PFSK-1 (cell line): ENCODE results near the gene SLC35F1.

Experiments
- FOXP2 ChIP-seq: optimal IDR thresholded peaks from 2 replicates; pipeline ENCODE3; 2011; ENCODE audit warnings: borderline replicate concordance, control low read depth, inconsistent platforms; ENCODE audit not compliant: insufficient read depth; ENCODE audit errors: extremely low read length, extremely low read depth
- POLR2AphosphoS5 ChIP-seq: IDR thresholded peaks from 2 replicates; pipeline ENCODE4 v1.6.1; 2012; ENCODE audit warnings: low read depth, mild to moderate bottlenecking, control low read depth, low read length, moderate library complexity
- SIN3A ChIP-seq: IDR thresholded peaks from 2 replicates; pipeline ENCODE4 v1.6.1; 2012; ENCODE audit warnings: mild to moderate bottlenecking, low read length, moderate library complexity, borderline replicate concordance; ENCODE audit not compliant: insufficient read depth
- TAF1 ChIP-seq: IDR thresholded peaks from 2 replicates; pipeline ENCODE4 v1.6.1; 2012; ENCODE audit warnings: low read length, control low read depth, borderline replicate concordance; ENCODE audit not compliant: insufficient read depth
- TF ChIP-seq, protein P1 (sequence below), 2 experiments: IDR thresholded peaks; 2 replicates each; pipeline versions ENCODE4 v1.6.1 to v1.8.0; 2011 to 2012; ENCODE audit warnings: low read depth in 2 of 2, low read length in 2 of 2, control low read depth in 1 of 2, inconsistent platforms in 1 of 2, mild to moderate bottlenecking in 1 of 2, moderate library complexity in 1 of 2; ENCODE audit not compliant: insufficient read depth in 1 of 2

DNA sequence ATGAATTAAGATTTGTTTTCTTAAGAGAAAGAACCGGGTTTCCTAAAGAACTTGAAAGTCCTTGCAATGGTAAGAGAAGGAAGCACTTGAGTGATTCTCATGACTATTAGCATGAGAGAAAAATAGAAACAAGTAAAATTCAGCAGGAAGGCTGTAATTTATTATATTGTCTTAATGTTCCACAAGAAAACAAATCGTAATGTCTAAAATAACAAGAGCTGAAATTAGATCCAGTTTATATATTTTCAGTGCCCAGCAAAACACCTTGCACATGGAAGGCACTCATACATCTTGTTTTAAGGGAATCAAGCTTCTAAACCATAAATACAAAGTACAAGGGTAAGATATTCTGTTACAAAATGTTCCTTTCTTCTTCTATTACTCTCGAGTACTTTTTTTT is 411.6 kb downstream of the SLC35F1 start:
- TF ChIP-seq POLR2AphosphoS5 (no peak), SIN3A (no peak), TAF1 (no peak), FOXP2 (no peak)
- TF ChIP-seq, protein P1, sequence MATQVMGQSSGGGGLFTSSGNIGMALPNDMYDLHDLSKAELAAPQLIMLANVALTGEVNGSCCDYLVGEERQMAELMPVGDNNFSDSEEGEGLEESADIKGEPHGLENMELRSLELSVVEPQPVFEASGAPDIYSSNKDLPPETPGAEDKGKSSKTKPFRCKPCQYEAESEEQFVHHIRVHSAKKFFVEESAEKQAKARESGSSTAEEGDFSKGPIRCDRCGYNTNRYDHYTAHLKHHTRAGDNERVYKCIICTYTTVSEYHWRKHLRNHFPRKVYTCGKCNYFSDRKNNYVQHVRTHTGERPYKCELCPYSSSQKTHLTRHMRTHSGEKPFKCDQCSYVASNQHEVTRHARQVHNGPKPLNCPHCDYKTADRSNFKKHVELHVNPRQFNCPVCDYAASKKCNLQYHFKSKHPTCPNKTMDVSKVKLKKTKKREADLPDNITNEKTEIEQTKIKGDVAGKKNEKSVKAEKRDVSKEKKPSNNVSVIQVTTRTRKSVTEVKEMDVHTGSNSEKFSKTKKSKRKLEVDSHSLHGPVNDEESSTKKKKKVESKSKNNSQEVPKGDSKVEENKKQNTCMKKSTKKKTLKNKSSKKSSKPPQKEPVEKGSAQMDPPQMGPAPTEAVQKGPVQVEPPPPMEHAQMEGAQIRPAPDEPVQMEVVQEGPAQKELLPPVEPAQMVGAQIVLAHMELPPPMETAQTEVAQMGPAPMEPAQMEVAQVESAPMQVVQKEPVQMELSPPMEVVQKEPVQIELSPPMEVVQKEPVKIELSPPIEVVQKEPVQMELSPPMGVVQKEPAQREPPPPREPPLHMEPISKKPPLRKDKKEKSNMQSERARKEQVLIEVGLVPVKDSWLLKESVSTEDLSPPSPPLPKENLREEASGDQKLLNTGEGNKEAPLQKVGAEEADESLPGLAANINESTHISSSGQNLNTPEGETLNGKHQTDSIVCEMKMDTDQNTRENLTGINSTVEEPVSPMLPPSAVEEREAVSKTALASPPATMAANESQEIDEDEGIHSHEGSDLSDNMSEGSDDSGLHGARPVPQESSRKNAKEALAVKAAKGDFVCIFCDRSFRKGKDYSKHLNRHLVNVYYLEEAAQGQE (IDR thresholded peaks at IDR 0.05; ENCODE audit: insufficient read depth in 1 of 2, low read depth in 2 of 2, low read length in 2 of 2), result no peak
